Liver (tissue), 9 donors: ENCODE data around the gene CD55. TPM values are rescaled to one million over a fixed set of nuclear protein-coding genes. Genes with fewer than 3 reads are reported as not detected.

Experiments
- DNase-seq: peaks from one replicate; pipeline ENCODE4 v3.0.0-alpha.2; 2017; ENCODE audit warnings: low spot score
- H3K27ac ChIP-seq, 2 donors: one replicate each; pipeline ENCODE4 v1.7.0; 2013; ENCODE audit warnings: inconsistent platforms in 2 of 2, low read length in 2 of 2, control low read depth in 1 of 2, low read depth in 1 of 2, mild to moderate bottlenecking in 1 of 2
- H3K27me3 ChIP-seq, 4 donors: one replicate each; pipeline versions ENCODE4 v1.6.1 to v1.7.0; 2013; ENCODE audit warnings: low read length in 3 of 4, inconsistent platforms in 1 of 4, mild to moderate bottlenecking in 1 of 4, moderate library complexity in 1 of 4; ENCODE audit not compliant: control insufficient read depth in 4 of 4, insufficient read depth in 4 of 4
- H3K36me3 ChIP-seq, 4 donors: one replicate each; pipeline versions ENCODE4 v1.6.1 to v1.7.0; 2013; ENCODE audit warnings: low read length in 3 of 4, mild to moderate bottlenecking in 3 of 4, low read depth in 1 of 4, moderate library complexity in 1 of 4; ENCODE audit not compliant: control insufficient read depth in 4 of 4, insufficient read depth in 3 of 4
- H3K4me1 ChIP-seq, 4 donors: one replicate each; pipeline versions ENCODE4 v1.6.1 to v1.7.0; 2013; ENCODE audit warnings: low read length in 3 of 4, mild to moderate bottlenecking in 3 of 4, moderate library complexity in 1 of 4; ENCODE audit not compliant: control insufficient read depth in 4 of 4, insufficient read depth in 4 of 4
- H3K4me3 ChIP-seq, 3 donors: one replicate each; pipeline versions ENCODE4 v1.6.1 to v1.7.0; 2013; ENCODE audit warnings: low read length in 3 of 3, control low read depth in 1 of 3, low read depth in 1 of 3, mild to moderate bottlenecking in 1 of 3
- H3K9ac ChIP-seq, 2 donors: one replicate each; pipeline ENCODE4 v1.7.0; 2013; ENCODE audit warnings: low read length in 2 of 2, mild to moderate bottlenecking in 2 of 2, moderate library complexity in 2 of 2, control low read depth in 1 of 2, low read depth in 1 of 2
- H3K9me3 ChIP-seq, 4 donors: one replicate each; pipeline versions ENCODE4 v1.6.1 to v1.7.0; 2013; ENCODE audit warnings: low read length in 3 of 4; ENCODE audit not compliant: control insufficient read depth in 4 of 4
- EGR1 ChIP-seq, 2 donors: IDR thresholded peaks; 2 replicates each; pipeline ENCODE4 v1.6.1; 2016 to 2018; ENCODE audit warnings: antibody characterized with exemption in 2 of 2, low read depth in 2 of 2
- FOXA1 ChIP-seq: IDR thresholded peaks from 2 replicates; pipeline ENCODE4 v1.6.1; 2016; ENCODE audit warnings: antibody characterized with exemption
- FOXA2 ChIP-seq: IDR thresholded peaks from 2 replicates; pipeline ENCODE4 v1.6.1; 2016; ENCODE audit warnings: antibody characterized with exemption
- GABPA ChIP-seq, 2 donors: IDR thresholded peaks in 1 of 2; conservative IDR thresholded peaks in 1 of 2; 2 replicates each; pipeline ENCODE4 v1.6.1; 2016; ENCODE audit warnings: antibody characterized with exemption in 2 of 2, mild to moderate bottlenecking in 1 of 2, moderate library complexity in 1 of 2
- HNF4A ChIP-seq, 2 donors: conservative IDR thresholded peaks; 2 replicates each; pipeline ENCODE4 v1.6.1; 2016; ENCODE audit warnings: antibody characterized with exemption in 2 of 2, mild to moderate bottlenecking in 2 of 2
- JUND ChIP-seq, 2 donors: IDR thresholded peaks; 2 replicates each; pipeline ENCODE4 v1.6.1; 2016; ENCODE audit warnings: antibody characterized with exemption in 2 of 2
- NR2F2 ChIP-seq: IDR thresholded peaks from 2 replicates; pipeline ENCODE4 v1.6.1; 2016; ENCODE audit warnings: antibody characterized with exemption
- RAD21 ChIP-seq, 2 donors: IDR thresholded peaks; 2 replicates each; pipeline ENCODE4 v1.6.1; 2016; ENCODE audit warnings: antibody characterized with exemption in 2 of 2, mild to moderate bottlenecking in 2 of 2
- RXRA ChIP-seq, 2 donors: IDR thresholded peaks; 2 replicates each; pipeline ENCODE4 v1.6.1; 2017 to 2018; ENCODE audit warnings: antibody characterized with exemption in 2 of 2, mild to moderate bottlenecking in 1 of 2
- SP1 ChIP-seq: IDR thresholded peaks from 2 replicates; pipeline ENCODE4 v1.6.1; 2018; ENCODE audit warnings: antibody characterized with exemption, mild to moderate bottlenecking
- YY1 ChIP-seq: IDR thresholded peaks from 2 replicates; pipeline ENCODE4 v1.6.1; 2016; ENCODE audit warnings: antibody characterized with exemption, mild to moderate bottlenecking
- ZBTB33 ChIP-seq: IDR thresholded peaks from 2 replicates; pipeline ENCODE4 v1.6.1; 2016; ENCODE audit warnings: antibody characterized with exemption
- WGBS: extraction: QIAGEN DNeasy Blood & Tissue Kit; methylation state at CpG from one replicate; pipeline ENCODE4 v1.1.7; 2013; 5-methylcytosine and 5-hydroxymethylcytosine counted together
- polyA plus RNA-seq, 2 donors: library from polyadenylated mRNA; stranded (reverse) in 1 of 2; unstranded in 1 of 2; fragments of 200-250 nt in 1 of 2; fragments of >200 nt in 1 of 2; fragmentation: Nextera tagmentation in 1 of 2; extraction: Ambion mirVana in 1 of 2; gene quantifications; one replicate each; pipeline versions ENCODE4 v1.2.1 to v1.2.3, GENCODE V29; 2013 to 2015
- total RNA-seq, 2 donors: library from RNA; depleted of rRNA; stranded (reverse); fragments of >200 nt; gene quantifications; one replicate each; pipeline ENCODE4 v1.2.3, GENCODE V29; 2014
- TF ChIP-seq, protein P1 (sequence below): IDR thresholded peaks from 2 replicates; pipeline ENCODE4 v1.6.1; 2016; ENCODE audit warnings: antibody characterized with exemption
- TF ChIP-seq, protein P2 (sequence below): IDR thresholded peaks from 2 replicates; pipeline ENCODE4 v1.6.1; 2016; ENCODE audit warnings: antibody characterized with exemption, mild to moderate bottlenecking
- TF ChIP-seq, protein P3 (sequence below): IDR thresholded peaks from 2 replicates; pipeline ENCODE4 v1.6.1; 2016; ENCODE audit warnings: antibody characterized with exemption
- TF ChIP-seq, protein P4 (sequence below): fragments of 150-350 bp; IDR thresholded peaks from 2 replicates; pipeline ENCODE4 v1.5.1; 2017; ENCODE audit warnings: improper control_type of control experiment, low read depth, low read length; ENCODE audit not compliant: missing input control
- donor health status: healthy.
- donor health status: healthy.
- donor health status: healthy.
- donor health status: healthy.
- donor health status: healthy.

CD55 gene
- total and polyA plus RNA-seq, 4 donors = 11.0 to 27.6 (median 12.6) TPM

- H3K9ac ChIP-seq = no peak overlapping the region
- H3K36me3 ChIP-seq = peaks cover 0 to 3% (median 2%) of the 10 kb centered on the region in 4 donors
- H3K4me3 ChIP-seq = no peak overlapping the region
- peaks cover 0 to 5% (median 0%) of the 10 kb centered on the region in 4 donors for H3K9me3 ChIP-seq
- no peak overlapping the region for H3K27ac ChIP-seq
- peaks cover 0 to 3% (median 0%) of the 10 kb centered on the region in 4 donors for H3K4me1 ChIP-seq
- TF ChIP-seq EGR1 (IDR thresholded peaks at IDR 0.05; ENCODE audit: low read depth in 2 of 2) = no peak
- TF ChIP-seq, protein P1, sequence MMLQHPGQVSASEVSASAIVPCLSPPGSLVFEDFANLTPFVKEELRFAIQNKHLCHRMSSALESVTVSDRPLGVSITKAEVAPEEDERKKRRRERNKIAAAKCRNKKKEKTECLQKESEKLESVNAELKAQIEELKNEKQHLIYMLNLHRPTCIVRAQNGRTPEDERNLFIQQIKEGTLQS = peak; percentile 53
- TF ChIP-seq GABPA (IDR thresholded peaks at IDR 0.05 in 1 of 2, conservative IDR thresholded peaks at IDR 0.05 in 1 of 2) = no peak
- no peak for TF ChIP-seq FOXA2
- TF ChIP-seq NR2F2 = no peak
- TF ChIP-seq JUND (IDR thresholded peaks at IDR 0.05) = no peak
- TF ChIP-seq SP1 = peak; percentile 37
- TF ChIP-seq RXRA (IDR thresholded peaks at IDR 0.05) = peak in 1 of 2 donors; percentile 8
- peak in 1 of 2 donors; percentile 9 for TF ChIP-seq RAD21 (IDR thresholded peaks at IDR 0.05)
- TF ChIP-seq HNF4A (conservative IDR thresholded peaks at IDR 0.05) = peak in 1 of 2 donors; percentile 8
- TF ChIP-seq, protein P2, sequence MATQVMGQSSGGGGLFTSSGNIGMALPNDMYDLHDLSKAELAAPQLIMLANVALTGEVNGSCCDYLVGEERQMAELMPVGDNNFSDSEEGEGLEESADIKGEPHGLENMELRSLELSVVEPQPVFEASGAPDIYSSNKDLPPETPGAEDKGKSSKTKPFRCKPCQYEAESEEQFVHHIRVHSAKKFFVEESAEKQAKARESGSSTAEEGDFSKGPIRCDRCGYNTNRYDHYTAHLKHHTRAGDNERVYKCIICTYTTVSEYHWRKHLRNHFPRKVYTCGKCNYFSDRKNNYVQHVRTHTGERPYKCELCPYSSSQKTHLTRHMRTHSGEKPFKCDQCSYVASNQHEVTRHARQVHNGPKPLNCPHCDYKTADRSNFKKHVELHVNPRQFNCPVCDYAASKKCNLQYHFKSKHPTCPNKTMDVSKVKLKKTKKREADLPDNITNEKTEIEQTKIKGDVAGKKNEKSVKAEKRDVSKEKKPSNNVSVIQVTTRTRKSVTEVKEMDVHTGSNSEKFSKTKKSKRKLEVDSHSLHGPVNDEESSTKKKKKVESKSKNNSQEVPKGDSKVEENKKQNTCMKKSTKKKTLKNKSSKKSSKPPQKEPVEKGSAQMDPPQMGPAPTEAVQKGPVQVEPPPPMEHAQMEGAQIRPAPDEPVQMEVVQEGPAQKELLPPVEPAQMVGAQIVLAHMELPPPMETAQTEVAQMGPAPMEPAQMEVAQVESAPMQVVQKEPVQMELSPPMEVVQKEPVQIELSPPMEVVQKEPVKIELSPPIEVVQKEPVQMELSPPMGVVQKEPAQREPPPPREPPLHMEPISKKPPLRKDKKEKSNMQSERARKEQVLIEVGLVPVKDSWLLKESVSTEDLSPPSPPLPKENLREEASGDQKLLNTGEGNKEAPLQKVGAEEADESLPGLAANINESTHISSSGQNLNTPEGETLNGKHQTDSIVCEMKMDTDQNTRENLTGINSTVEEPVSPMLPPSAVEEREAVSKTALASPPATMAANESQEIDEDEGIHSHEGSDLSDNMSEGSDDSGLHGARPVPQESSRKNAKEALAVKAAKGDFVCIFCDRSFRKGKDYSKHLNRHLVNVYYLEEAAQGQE = no peak
- no peaks in the 10 kb centered on the region for H3K27me3 ChIP-seq
- DNase-seq = no peak
Measured at GRCh38 chr1:207352554-207352953, 31.1 kb downstream of the CD55 start.

- Histone ChIP-seq H3K9ac (no peak overlapping the region), H3K27me3 (no peaks in the 10 kb centered on the region), H3K9me3 (no peaks in the 10 kb centered on the region), H3K27ac (no peak overlapping the region), H3K4me3 (no peak overlapping the region), H3K4me1 (peaks cover 0 to 3% (median 0%) of the 10 kb centered on the region in 4 donors), H3K36me3 (peaks cover 0 to 2% (median 0%) of the 10 kb centered on the region in 4 donors)
- TF ChIP-seq, protein P3, sequence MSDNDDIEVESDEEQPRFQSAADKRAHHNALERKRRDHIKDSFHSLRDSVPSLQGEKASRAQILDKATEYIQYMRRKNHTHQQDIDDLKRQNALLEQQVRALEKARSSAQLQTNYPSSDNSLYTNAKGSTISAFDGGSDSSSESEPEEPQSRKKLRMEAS = no peak
- TF ChIP-seq FOXA1 = no peak
- no peak for TF ChIP-seq RXRA (IDR thresholded peaks at IDR 0.05)
- no peak for TF ChIP-seq NR2F2
- TF ChIP-seq RAD21 (IDR thresholded peaks at IDR 0.05) = no peak
- TF ChIP-seq, protein P2 = no peak
- TF ChIP-seq, protein P1 = no peak
- no peak for TF ChIP-seq JUND (IDR thresholded peaks at IDR 0.05)
- no peak for TF ChIP-seq EGR1 (IDR thresholded peaks at IDR 0.05; ENCODE audit: low read depth in 2 of 2)
- TF ChIP-seq, protein P4, sequence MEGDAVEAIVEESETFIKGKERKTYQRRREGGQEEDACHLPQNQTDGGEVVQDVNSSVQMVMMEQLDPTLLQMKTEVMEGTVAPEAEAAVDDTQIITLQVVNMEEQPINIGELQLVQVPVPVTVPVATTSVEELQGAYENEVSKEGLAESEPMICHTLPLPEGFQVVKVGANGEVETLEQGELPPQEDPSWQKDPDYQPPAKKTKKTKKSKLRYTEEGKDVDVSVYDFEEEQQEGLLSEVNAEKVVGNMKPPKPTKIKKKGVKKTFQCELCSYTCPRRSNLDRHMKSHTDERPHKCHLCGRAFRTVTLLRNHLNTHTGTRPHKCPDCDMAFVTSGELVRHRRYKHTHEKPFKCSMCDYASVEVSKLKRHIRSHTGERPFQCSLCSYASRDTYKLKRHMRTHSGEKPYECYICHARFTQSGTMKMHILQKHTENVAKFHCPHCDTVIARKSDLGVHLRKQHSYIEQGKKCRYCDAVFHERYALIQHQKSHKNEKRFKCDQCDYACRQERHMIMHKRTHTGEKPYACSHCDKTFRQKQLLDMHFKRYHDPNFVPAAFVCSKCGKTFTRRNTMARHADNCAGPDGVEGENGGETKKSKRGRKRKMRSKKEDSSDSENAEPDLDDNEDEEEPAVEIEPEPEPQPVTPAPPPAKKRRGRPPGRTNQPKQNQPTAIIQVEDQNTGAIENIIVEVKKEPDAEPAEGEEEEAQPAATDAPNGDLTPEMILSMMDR = no peak
- TF ChIP-seq SP1 = no peak
- no peak for TF ChIP-seq ZBTB33
- no peak for TF ChIP-seq YY1
- TF ChIP-seq HNF4A (conservative IDR thresholded peaks at IDR 0.05) = no peak
- WGBS = 75% methylated on average over 1 of the region's 1 CpG
- no peak for DNase-seq
Measured at GRCh38 chr1:207355060-207355459, 33.6 kb downstream of the CD55 start.
